Smooth muscle cell (in vitro differentiated cells): ENCODE data around the gene PABPC3. TPM values are rescaled to one million over a fixed set of nuclear protein-coding genes. Genes with fewer than 3 reads are reported as not detected.

Experiments used
- DNase-seq: peaks from one replicate; lab custom pipeline; 2025; ENCODE audit not compliant: unreplicated experiment; lab: John Stamatoyannopoulos, UW
- H2AFZ ChIP-seq: fragments of 200-600 bp; sonication (generic); 2 replicates; pipeline ENCODE4 v1.6.0; 2016; ENCODE audit warnings: antibody characterized with exemption, low read depth, mild to moderate bottlenecking
- H3F3A ChIP-seq: fragments of 200-600 bp; sonication (generic); 2 replicates; pipeline ENCODE4 v1.6.0; 2017; ENCODE audit warnings: antibody characterized with exemption, low read depth
- H3K27ac ChIP-seq: fragments of 200-600 bp; sonication (generic); 2 replicates; pipeline ENCODE4 v1.5.1; 2016; ENCODE audit warnings: low read depth, mild to moderate bottlenecking
- H3K27me3 ChIP-seq: fragments of 200-600 bp; sonication (generic); 2 replicates; pipeline ENCODE4 v1.6.1; 2016; ENCODE audit warnings: low read depth, mild to moderate bottlenecking
- H3K36me3 ChIP-seq: fragments of 200-600 bp; sonication (generic); 2 replicates; pipeline ENCODE4 v1.5.1; 2016; ENCODE audit warnings: low read depth
- H3K4me1 ChIP-seq: fragments of 200-600 bp; sonication (generic); 2 replicates; pipeline ENCODE4 v1.5.1; 2016; ENCODE audit warnings: low read depth
- H3K4me2 ChIP-seq: fragments of 200-600 bp; sonication (generic); 2 replicates; pipeline ENCODE4 v1.6.0; 2016; ENCODE audit warnings: mild to moderate bottlenecking
- H3K4me3 ChIP-seq: fragments of 200-600 bp; sonication (generic); 2 replicates; pipeline ENCODE4 v1.5.1; 2016; ENCODE audit warnings: mild to moderate bottlenecking
- H3K79me2 ChIP-seq: fragments of 200-600 bp; sonication (generic); 2 replicates; pipeline ENCODE4 v1.6.0; 2016; ENCODE audit warnings: low read depth, mild to moderate bottlenecking
- H3K9ac ChIP-seq: fragments of 200-600 bp; sonication (generic); 2 replicates; pipeline ENCODE4 v1.6.0; 2016; ENCODE audit warnings: low read depth
- H3K9me3 ChIP-seq: fragments of 200-600 bp; sonication (generic); replicated peaks from 2 replicates; pipeline ENCODE4 v1.5.1; 2016; ENCODE audit warnings: low read depth
- H4K20me1 ChIP-seq: fragments of 200-600 bp; sonication (generic); 2 replicates; pipeline ENCODE4 v1.6.0; 2016; ENCODE audit warnings: low read depth
- WGBS: methylation state at CpG from one replicate; pipeline ENCODE4 v1.1.7; 2016; ENCODE audit warnings: low lambda C conversion rate; 5-methylcytosine and 5-hydroxymethylcytosine counted together
- polyA plus RNA-seq: library from polyadenylated mRNA; unstranded; fragments of >200 nt; fragmentation: Nextera tagmentation; extraction: Ambion mirVana; gene quantifications from 2 replicates; pipeline ENCODE4 v1.2.1, GENCODE V29; 2016
- total RNA-seq: library from RNA; depleted of rRNA; stranded (reverse); fragments of >200 nt; gene quantifications from 2 replicates; pipeline ENCODE4 v1.2.3, GENCODE V29; 2014
- TF ChIP-seq, protein P1 (sequence below): fragments of 200-600 bp; sonication (generic); IDR thresholded peaks from 2 replicates; pipeline ENCODE4 v1.5.1; 2017; ENCODE audit warnings: borderline replicate concordance, mild to moderate bottlenecking, antibody characterized with exemption; ENCODE audit not compliant: insufficient read depth, poor library complexity, severe bottlenecking

PABPC3 gene
- total and polyA plus RNA-seq, 2 experiments from 2014 or later, result 0.04 to 0.05 TPM

DNA sequence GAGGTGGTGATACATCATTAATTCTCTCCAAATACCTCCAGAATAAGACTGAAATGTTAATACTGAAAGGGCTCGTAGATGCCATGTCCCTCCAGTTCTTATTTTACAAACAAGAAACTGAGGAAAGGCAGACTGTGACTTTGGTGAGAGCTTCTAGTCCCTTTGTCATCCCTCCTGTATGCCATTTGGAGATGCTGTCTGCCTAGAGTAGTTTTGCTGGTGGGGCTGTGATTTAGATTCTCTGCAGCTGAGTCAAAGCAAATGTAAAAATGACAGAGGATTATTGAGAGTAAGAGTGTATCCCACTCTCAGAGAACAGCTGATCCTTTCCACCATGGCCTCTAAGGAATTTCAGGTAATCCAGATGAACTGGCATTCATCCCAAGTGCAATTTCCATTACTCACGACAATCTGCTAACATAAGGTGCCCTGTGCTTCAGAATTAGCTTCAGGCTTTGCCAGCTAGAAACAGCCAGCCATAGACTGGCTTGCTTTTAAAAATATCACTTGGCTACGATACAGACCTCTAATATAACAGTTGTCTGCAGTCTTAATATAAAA lies 16.8 kb downstream of the PABPC3 start:
- H3K4me1 ChIP-seq, result no peaks in the 10 kb centered on the region
- no peaks in the 10 kb centered on the region for H3K79me2 ChIP-seq
- WGBS, result 76% methylated on average over 3 of the region's 3 CpGs
- no peak overlapping the region for H2AFZ ChIP-seq
- TF ChIP-seq, protein P1, sequence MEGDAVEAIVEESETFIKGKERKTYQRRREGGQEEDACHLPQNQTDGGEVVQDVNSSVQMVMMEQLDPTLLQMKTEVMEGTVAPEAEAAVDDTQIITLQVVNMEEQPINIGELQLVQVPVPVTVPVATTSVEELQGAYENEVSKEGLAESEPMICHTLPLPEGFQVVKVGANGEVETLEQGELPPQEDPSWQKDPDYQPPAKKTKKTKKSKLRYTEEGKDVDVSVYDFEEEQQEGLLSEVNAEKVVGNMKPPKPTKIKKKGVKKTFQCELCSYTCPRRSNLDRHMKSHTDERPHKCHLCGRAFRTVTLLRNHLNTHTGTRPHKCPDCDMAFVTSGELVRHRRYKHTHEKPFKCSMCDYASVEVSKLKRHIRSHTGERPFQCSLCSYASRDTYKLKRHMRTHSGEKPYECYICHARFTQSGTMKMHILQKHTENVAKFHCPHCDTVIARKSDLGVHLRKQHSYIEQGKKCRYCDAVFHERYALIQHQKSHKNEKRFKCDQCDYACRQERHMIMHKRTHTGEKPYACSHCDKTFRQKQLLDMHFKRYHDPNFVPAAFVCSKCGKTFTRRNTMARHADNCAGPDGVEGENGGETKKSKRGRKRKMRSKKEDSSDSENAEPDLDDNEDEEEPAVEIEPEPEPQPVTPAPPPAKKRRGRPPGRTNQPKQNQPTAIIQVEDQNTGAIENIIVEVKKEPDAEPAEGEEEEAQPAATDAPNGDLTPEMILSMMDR, result no peak
- no peaks in the 10 kb centered on the region for H3K27me3 ChIP-seq
- H3K36me3 ChIP-seq, result no peaks in the 10 kb centered on the region
- no peak overlapping the region for H3K9ac ChIP-seq
- H3K27ac ChIP-seq, result no peak overlapping the region
- no peaks in the 10 kb centered on the region for H4K20me1 ChIP-seq
- H3F3A ChIP-seq, result no peaks in the 10 kb centered on the region
- H3K4me2 ChIP-seq, result no peak overlapping the region
- H3K4me3 ChIP-seq, result no peak overlapping the region
- no peak for DNase-seq
- no peaks in the 10 kb centered on the region for H3K9me3 ChIP-seq

DNA sequence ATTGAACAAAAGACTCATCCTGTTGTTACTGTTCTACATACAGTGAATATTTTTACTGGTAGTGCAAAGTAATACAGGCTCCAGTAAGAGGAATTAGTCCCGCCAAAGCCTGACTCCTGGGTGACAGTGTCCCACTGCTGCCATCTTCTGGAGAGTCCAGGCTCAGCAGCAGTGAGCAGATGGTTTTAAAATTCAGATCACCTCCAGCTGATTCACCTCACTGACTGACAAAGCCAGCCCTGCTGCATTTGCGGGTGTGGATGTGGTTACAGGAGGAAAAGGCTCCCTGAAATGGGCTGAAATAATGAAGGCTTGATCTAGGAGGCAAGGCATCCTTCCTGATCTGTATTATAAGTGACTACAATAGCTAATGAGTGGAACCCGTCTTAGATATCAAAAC lies 18.3 kb downstream of the PABPC3 start:
- Histone ChIP-seq H3K36me3 (no peaks in the 10 kb centered on the region), H3K27ac (no peak overlapping the region), H3K79me2 (no peaks in the 10 kb centered on the region), H3K4me3 (no peak overlapping the region), H3K4me2 (no peak overlapping the region), H3K4me1 (no peaks in the 10 kb centered on the region), H3K9me3 (no peaks in the 10 kb centered on the region), H3K27me3 (no peaks in the 10 kb centered on the region), H4K20me1 (no peaks in the 10 kb centered on the region), H3F3A (no peaks in the 10 kb centered on the region), H3K9ac (no peak overlapping the region), H2AFZ (no peak overlapping the region)
- peak; percentile 18 for DNase-seq
- 34% methylated on average over 3 of the region's 3 CpGs for WGBS
- TF ChIP-seq, protein P1, result peak; percentile 92

DNA sequence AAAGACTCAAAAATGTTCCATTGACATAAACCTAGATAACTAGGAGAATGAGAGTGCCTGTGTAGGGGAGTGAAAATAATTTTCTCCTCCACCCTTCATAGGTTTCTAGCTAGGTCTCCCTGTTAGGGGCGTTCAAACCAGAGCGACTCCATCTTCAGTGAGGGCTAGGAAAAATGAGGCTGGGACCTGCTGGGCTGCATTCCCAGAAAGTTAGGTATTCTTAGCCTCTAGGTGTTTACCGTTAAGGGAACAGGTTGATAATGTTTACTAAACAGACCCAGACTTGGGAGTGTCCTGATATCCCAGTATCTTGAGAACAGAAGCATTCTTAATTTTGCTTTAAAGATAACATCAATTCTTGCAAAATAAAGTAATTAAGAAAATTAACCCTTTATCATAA lies 20.1 kb downstream of the PABPC3 start:
- Histone ChIP-seq H3K9ac (no peak overlapping the region), H3K9me3 (no peaks in the 10 kb centered on the region), H3K27ac (no peak overlapping the region), H3K4me3 (no peak overlapping the region), H3K4me1 (no peaks in the 10 kb centered on the region), H3K79me2 (no peaks in the 10 kb centered on the region), H3K36me3 (no peaks in the 10 kb centered on the region), H4K20me1 (no peaks in the 10 kb centered on the region), H3K4me2 (no peak overlapping the region), H3F3A (no peaks in the 10 kb centered on the region), H3K27me3 (no peaks in the 10 kb centered on the region), H2AFZ (no peak overlapping the region)
- 30% methylated on average over 3 of the region's 3 CpGs for WGBS
- no peak for DNase-seq
- TF ChIP-seq, protein P1, result no peak

DNA sequence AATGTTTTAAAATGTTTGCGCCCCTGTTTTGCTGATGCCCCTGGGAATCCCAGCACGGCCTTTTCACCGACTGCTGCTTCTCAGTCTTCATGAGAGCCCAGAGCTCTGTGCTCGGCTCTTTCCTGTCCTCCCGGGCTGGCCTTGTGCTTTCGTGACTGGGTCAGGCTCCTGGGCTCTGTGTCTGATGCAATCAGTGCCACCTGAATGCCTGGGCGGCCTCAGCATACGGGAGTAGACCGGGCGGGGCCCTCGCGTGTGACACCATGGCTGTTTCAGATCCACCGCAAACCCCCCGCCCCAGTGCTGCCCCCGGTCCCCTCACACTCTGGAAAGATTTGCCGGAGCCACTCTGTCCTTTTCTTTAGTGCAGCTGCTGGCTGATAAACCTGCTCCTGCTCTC lies 21.4 kb downstream of the PABPC3 start:
- TF ChIP-seq, protein P1, result no peak
- no peak for DNase-seq
- no peaks in the 10 kb centered on the region for H3K79me2 ChIP-seq
- no peaks in the 10 kb centered on the region for H3K9me3 ChIP-seq
- H3K4me3 ChIP-seq, result no peak overlapping the region
- H3K36me3 ChIP-seq, result no peaks in the 10 kb centered on the region
- no peaks in the 10 kb centered on the region for H4K20me1 ChIP-seq
- no peaks in the 10 kb centered on the region for H3K4me1 ChIP-seq
- no peak overlapping the region for H2AFZ ChIP-seq
- 82% methylated on average over 15 of the region's 16 CpGs for WGBS
- no peaks in the 10 kb centered on the region for H3K27me3 ChIP-seq
- H3K9ac ChIP-seq, result no peak overlapping the region
- no peak overlapping the region for H3K4me2 ChIP-seq
- H3F3A ChIP-seq, result no peaks in the 10 kb centered on the region
- no peak overlapping the region for H3K27ac ChIP-seq
